CD8-positive, alpha-beta memory T cell (primary cell): ENCODE results near the gene NOCT. TPM values are rescaled to one million over a fixed set of nuclear protein-coding genes. Genes with fewer than 3 reads are reported as not detected.
"Not testable (repeated sequence)": the region's sequence is repeated elsewhere in the genome, so short reads cannot be mapped to it uniquely, and the experiment has no call there.

Source experiments
- CTCF ChIA-PET: fragments of 350-600 bp; sonication (Branson Sonifier 250); formaldehyde crosslinking; loops from one replicate; lab custom pipeline; 2021; ENCODE audit warnings: antibody characterized with exemption; lab: Charles Lee
- POLR2A ChIA-PET: fragments of 350-600 bp; sonication (Branson Sonifier 250); formaldehyde crosslinking; loops from one replicate; lab custom pipeline; 2021; ENCODE audit warnings: antibody characterized with exemption; lab: Charles Lee
- DNase-seq, 5 donors: peaks; one replicate each; pipeline versions ENCODE4 v3.0.0 to v3.0.0-alpha.2; 2020 to 2022; ENCODE audit warnings: mixed read lengths in 1 of 5
- H3K27ac ChIP-seq: one replicate; pipeline ENCODE4 v1.7.0; 2013; ENCODE audit warnings: low read depth, mild to moderate bottlenecking, low read length, moderate library complexity
- H3K27me3 ChIP-seq: 2 replicates; pipeline ENCODE4 v1.7.0; 2013; ENCODE audit warnings: low read length, mild to moderate bottlenecking; ENCODE audit not compliant: insufficient read depth, poor library complexity, severe bottlenecking
- H3K36me3 ChIP-seq: 2 replicates; pipeline ENCODE4 v1.7.0; 2013; ENCODE audit warnings: mild to moderate bottlenecking, low read length, moderate library complexity; ENCODE audit not compliant: insufficient read depth
- H3K4me1 ChIP-seq: 2 replicates; pipeline ENCODE4 v1.7.0; 2013; ENCODE audit warnings: mild to moderate bottlenecking, low read length, moderate library complexity; ENCODE audit not compliant: insufficient read depth
- H3K4me3 ChIP-seq: 2 replicates; pipeline ENCODE4 v1.7.0; 2013; ENCODE audit warnings: mild to moderate bottlenecking, low read length
- H3K9me3 ChIP-seq: 2 replicates; pipeline ENCODE4 v1.7.0; 2013; ENCODE audit warnings: mild to moderate bottlenecking, low read length
- H3K27ac Mint-ChIP-seq, 8 donors: one replicate each; pipeline ENCODE4 v1.8.0; 2020 to 2021; ENCODE audit warnings: mixed read lengths in 8 of 8, mild to moderate bottlenecking in 6 of 8, inconsistent platforms in 3 of 8, moderate library complexity in 3 of 8
- H3K27me3 Mint-ChIP-seq, 2 donors: one replicate each; pipeline ENCODE4 v1.8.0; 2020 to 2021; ENCODE audit warnings: mixed read lengths in 2 of 2, mild to moderate bottlenecking in 1 of 2, moderate library complexity in 1 of 2
- H3K36me3 Mint-ChIP-seq, 3 donors: one replicate each; pipeline ENCODE4 v1.8.0; 2020 to 2021; ENCODE audit warnings: mixed read lengths in 3 of 3, inconsistent platforms in 1 of 3, mild to moderate bottlenecking in 1 of 3
- H3K4me1 Mint-ChIP-seq, 3 donors: one replicate each; pipeline ENCODE4 v1.8.0; 2020 to 2021; ENCODE audit warnings: mixed read lengths in 3 of 3, inconsistent platforms in 1 of 3, mild to moderate bottlenecking in 1 of 3
- H3K4me3 Mint-ChIP-seq, 7 donors: one replicate each; pipeline ENCODE4 v1.8.0; 2020 to 2021; ENCODE audit warnings: mixed read lengths in 7 of 7, mild to moderate bottlenecking in 6 of 7, moderate library complexity in 4 of 7, inconsistent platforms in 2 of 7
- H3K9me3 Mint-ChIP-seq, 5 donors: one replicate each; pipeline ENCODE4 v1.8.0; 2020 to 2022; ENCODE audit warnings: mixed read lengths in 5 of 5, mild to moderate bottlenecking in 3 of 5, moderate library complexity in 2 of 5, inconsistent platforms in 1 of 5
- polyA plus RNA-seq: library from polyadenylated mRNA; unstranded; fragments of 300-500 nt; fragmentation: Illumina TruSeq; gene quantifications from one replicate; pipeline ENCODE4 v1.2.3, GENCODE V29; 2021
- total RNA-seq, 2 experiments: library from RNA; stranded (reverse); gene quantifications; one replicate each; pipeline ENCODE4 v1.2.3, GENCODE V29; 2021

Gene NOCT
- total and polyA plus RNA-seq, 3 experiments from 2014 or later, result 1.5 to 20.3 (median 18.3) TPM

- Mint-ChIP-seq H3K9me3 (no peaks in the 10 kb centered on the region), H3K4me1 (peaks cover 33 to 57% (median 54%) of the 10 kb centered on the region in 3 donors), H3K27ac (peak overlapping the region; percentile 2 to 91 (median 57)), H3K27me3 (no peaks in the 10 kb centered on the region), H3K36me3 (peaks cover 0 to 73% (median 9%) of the 10 kb centered on the region in 3 donors), H3K4me3 (no peak overlapping the region)
- no peaks in the 10 kb centered on the region for H3K9me3 ChIP-seq
- CTCF ChIA-PET, result interaction anchor here (0.9 to 1.5 kb wide), 2 partner anchors 25 to 30 kb away, joined by 3 read pairs; no protein-coding TSS in a partner anchor
- H3K27me3 ChIP-seq, result no peaks in the 10 kb centered on the region
- H3K4me1 ChIP-seq, result no peaks in the 10 kb centered on the region
- H3K4me3 ChIP-seq, result no peak overlapping the region
- peaks cover 31% of the 10 kb centered on the region for H3K36me3 ChIP-seq
- DNase-seq, result no peak
- POLR2A ChIA-PET, result no interaction called here
- H3K27ac ChIP-seq, result peak overlapping the region; percentile 28
These were observed 39.4 kb downstream of the NOCT start for GRCh38 chr4:139054791-139055505.

GRCh38 chr4:139059026-139059425, 43.4 kb downstream of the NOCT start:
- Mint-ChIP-seq H3K36me3 (peaks cover 6 to 87% (median 14%) of the 10 kb centered on the region in 3 donors), H3K4me1 (peaks cover 34 to 54% (median 53%) of the 10 kb centered on the region in 3 donors), H3K27ac (peak overlapping the region in 5 of 8 donors; percentile 15 to 61 (median 50))
- peaks cover 47% of the 10 kb centered on the region for H3K36me3 ChIP-seq
- DNase-seq, POLR2A ChIA-PET, H3K9me3 Mint-ChIP-seq, H3K4me3 ChIP-seq, H3K27ac ChIP-seq, H3K4me3 Mint-ChIP-seq, H3K27me3 ChIP-seq, H3K4me1 ChIP-seq, H3K27me3 Mint-ChIP-seq, H3K9me3 ChIP-seq: not testable (repeated sequence)
- CTCF ChIA-PET, result interaction anchor here (1.0 kb wide), 1 partner anchor 226 kb away, joined by 3 read pairs; no protein-coding TSS in a partner anchor

- Histone ChIP-seq H3K36me3 (peaks cover 43% of the 10 kb centered on the region), H3K4me3 (no peak overlapping the region), H3K27ac (no peak overlapping the region), H3K4me1 (no peaks in the 10 kb centered on the region), H3K27me3 (no peaks in the 10 kb centered on the region), H3K9me3 (no peaks in the 10 kb centered on the region)
- Mint-ChIP-seq H3K36me3 (peaks cover 6 to 85% (median 14%) of the 10 kb centered on the region in 3 donors), H3K27ac (peak overlapping the region in 2 of 8 donors; percentile 2 to 15), H3K27me3 (no peaks in the 10 kb centered on the region), H3K9me3 (no peaks in the 10 kb centered on the region), H3K4me1 (peaks cover 23 to 43% (median 37%) of the 10 kb centered on the region in 3 donors), H3K4me3 (no peak overlapping the region)
- no peak for DNase-seq
- POLR2A ChIA-PET, result no interaction called here
- CTCF ChIA-PET, result no interaction called here
These were observed 45.0 kb downstream of the NOCT start for GRCh38 chr4:139060591-139060990.

- Mint-ChIP-seq H3K36me3 (peaks cover 5 to 37% (median 13%) of the 10 kb centered on the region in 3 donors), H3K9me3 (no peaks in the 10 kb centered on the region), H3K4me1 (peaks cover 62 to 86% (median 81%) of the 10 kb centered on the region in 3 donors), H3K27ac (peak overlapping the region in 1 of 8 donors; percentile 21), H3K4me3 (no peak overlapping the region), H3K27me3 (no peaks in the 10 kb centered on the region)
- Histone ChIP-seq H3K9me3 (no peaks in the 10 kb centered on the region), H3K27ac (no peak overlapping the region), H3K4me1 (peaks cover 63% of the 10 kb centered on the region), H3K4me3 (no peak overlapping the region), H3K36me3 (peaks cover 19% of the 10 kb centered on the region), H3K27me3 (no peaks in the 10 kb centered on the region)
- DNase-seq, result no peak
- CTCF ChIA-PET, result interaction anchor here (0.8 to 1.0 kb wide), 2 partner anchors 46 to 220 kb away, joined by 4 to 5 read pairs; no protein-coding TSS in a partner anchor
- POLR2A ChIA-PET, result no interaction called here
These were observed 60.6 kb downstream of the NOCT start for GRCh38 chr4:139076016-139076744.

- CTCF ChIA-PET, result interaction anchor here (1.4 kb wide), 1 partner anchor 47 kb away, joined by 5 read pairs; no protein-coding TSS in a partner anchor
- Histone ChIP-seq H3K36me3 (peaks cover 6% of the 10 kb centered on the region), H3K4me3 (no peak overlapping the region), H3K9me3 (no peaks in the 10 kb centered on the region), H3K27me3 (no peaks in the 10 kb centered on the region), H3K27ac (no peak overlapping the region), H3K4me1 (peaks cover 72% of the 10 kb centered on the region)
- Mint-ChIP-seq H3K4me1 (peaks cover 68 to 89% (median 89%) of the 10 kb centered on the region in 3 donors), H3K9me3 (no peaks in the 10 kb centered on the region), H3K4me3 (peak overlapping the region in 3 of 7 donors; percentile 5 to 29 (median 15)), H3K36me3 (peaks cover 0 to 28% (median 8%) of the 10 kb centered on the region in 3 donors), H3K27me3 (no peaks in the 10 kb centered on the region), H3K27ac (peak overlapping the region in 6 of 8 donors; percentile 5 to 59 (median 20))
- no peak for DNase-seq
- POLR2A ChIA-PET, result interaction anchor here (0.6 kb wide), 1 partner anchor 328 kb away, joined by 4 read pairs; no protein-coding TSS in a partner anchor
These were observed 62.2 kb downstream of the NOCT start for GRCh38 chr4:139077567-139078355.

- no peak overlapping the region for H3K4me3 Mint-ChIP-seq
- Histone ChIP-seq H3K27ac (no peak overlapping the region), H3K36me3 (no peaks in the 10 kb centered on the region), H3K9me3 (no peaks in the 10 kb centered on the region), H3K4me3 (no peak overlapping the region), H3K27me3 (no peaks in the 10 kb centered on the region), H3K4me1 (peaks cover 66% of the 10 kb centered on the region)
- H3K36me3 Mint-ChIP-seq, result peaks cover 0 to 32% (median 6%) of the 10 kb centered on the region in 3 donors
- H3K27ac Mint-ChIP-seq, result peak overlapping the region in 4 of 8 donors; percentile 10 to 91 (median 54)
- ChIA-PET CTCF (interaction anchor here (1.0 to 1.7 kb wide), 3 partner anchors 36 to 51 kb away, joined by 3 to 7 read pairs (median 3); no protein-coding TSS in a partner anchor), POLR2A (no interaction called here)
- peaks cover 0 to under 1% of the 10 kb centered on the region in 2 donors for H3K27me3 Mint-ChIP-seq
- no peaks in the 10 kb centered on the region for H3K9me3 Mint-ChIP-seq
- peaks cover 61 to 83% (median 82%) of the 10 kb centered on the region in 3 donors for H3K4me1 Mint-ChIP-seq
- DNase-seq, result no peak
These were observed 63.3 kb downstream of the NOCT start for GRCh38 chr4:139078926-139079325.
